ENCODE results near the gene NUMA1.

- TF ChIP-seq SIN3A (IDR thresholded peaks at IDR 0.05; ENCODE audit: borderline replicate concordance, insufficient read depth, low read depth, low read length) (no peak), CTCF (IDR thresholded peaks at IDR 0.05) (no peak), REST (IDR thresholded peaks at IDR 0.05; ENCODE audit: insufficient read depth in 1 of 2, low read depth in 2 of 2, low read length in 1 of 2) (no peak), TCF7L2 (IDR thresholded peaks at IDR 0.05; ENCODE audit: low read depth, low read length) (no peak)
Observed at GRCh38 chr11:72084965-72085364, 4.6 kb upstream of the NUMA1 start.
